ENCODE measurements around the gene FANCE. TPM values are rescaled to one million over a fixed set of nuclear protein-coding genes. Genes with fewer than 3 reads are reported as not detected.

FANCE gene
- total RNA-seq, 2 experiments from 2014 or later: 22.2 to 23.1 TPM

DNA sequence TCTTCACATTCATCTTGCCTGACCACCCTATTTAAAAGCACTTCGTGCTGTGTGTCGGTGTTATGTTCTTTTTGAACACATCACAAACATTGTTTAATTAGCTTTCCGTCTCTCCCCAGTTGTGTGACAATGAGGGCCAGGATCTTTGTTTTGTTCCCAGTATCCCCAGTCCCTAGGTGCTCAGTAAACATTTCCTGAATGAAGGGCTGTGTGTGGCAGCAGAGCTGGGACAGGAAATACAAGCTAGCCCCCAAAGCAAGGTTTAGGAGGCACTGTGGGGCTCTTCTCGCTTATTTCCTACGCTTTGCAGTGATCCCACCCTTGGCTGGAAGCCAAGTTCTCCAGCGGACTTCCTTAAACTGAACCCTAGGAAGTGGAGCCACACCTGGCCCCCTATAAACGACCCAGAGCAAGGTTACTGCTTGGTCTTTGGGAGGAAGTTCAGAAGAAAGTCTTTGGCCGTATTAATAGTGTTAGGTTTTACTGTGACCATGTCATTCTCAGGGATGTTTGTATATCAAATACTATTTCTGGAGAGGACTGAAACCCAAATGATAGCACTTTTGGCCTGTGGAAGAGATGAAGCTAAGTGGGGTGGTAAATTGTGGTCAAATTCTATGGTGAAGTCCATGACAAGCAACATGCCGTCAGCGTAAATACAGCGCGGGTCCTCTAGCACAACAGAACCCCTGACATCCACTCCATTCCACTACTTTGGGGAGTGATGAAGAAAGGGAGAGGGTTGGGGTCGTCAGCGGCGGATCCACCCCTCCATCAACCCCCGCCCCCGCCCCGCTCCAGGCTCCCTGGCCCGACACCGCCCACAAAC lies 570 bp upstream of the FANCE start:
- ChIA-PET CTCF (interaction anchor here (0.8 to 7.2 kb wide), 11 partner anchors 14 to 155 kb away, joined by 3 to 104 read pairs (median 4); partner anchors contain the start of genes DEF6, PPARD and RPL10A), POLR2A (interaction anchor here (1.0 kb wide), 1 partner anchor 17 kb away, joined by 5 read pairs; the partner anchor contains the start of gene RPL10A)

DNA sequence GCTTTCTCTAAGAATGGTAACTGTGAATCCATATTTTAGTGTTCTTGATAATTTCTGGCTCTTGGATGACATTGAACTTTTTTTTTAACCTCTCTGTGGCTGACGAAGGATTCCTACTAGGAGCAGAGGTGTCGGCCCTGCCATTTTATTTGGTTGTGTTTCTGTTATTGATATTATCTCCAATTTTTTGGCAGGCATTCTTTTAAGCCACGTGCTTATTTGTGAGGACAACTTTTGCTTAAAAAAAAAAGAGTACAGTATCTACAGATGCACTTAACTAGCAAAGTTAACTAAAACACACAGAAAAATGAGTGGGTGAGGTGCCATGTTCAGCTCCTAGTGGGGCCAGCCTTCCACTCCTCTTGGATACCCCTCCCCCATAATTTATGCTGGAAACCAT lies 1.1 kb downstream of the FANCE start:
- ChIA-PET POLR2A (interaction anchor here (1.3 to 1.8 kb wide), 2 partner anchors 12 to 15 kb away, joined by 5 to 9 read pairs; no protein-coding TSS in a partner anchor), CTCF (interaction anchor here (0.8 to 7.2 kb wide), 4 partner anchors 15 to 155 kb away, joined by 3 to 104 read pairs (median 8); partner anchors contain the start of genes DEF6, PPARD and RPL10A)

DNA sequence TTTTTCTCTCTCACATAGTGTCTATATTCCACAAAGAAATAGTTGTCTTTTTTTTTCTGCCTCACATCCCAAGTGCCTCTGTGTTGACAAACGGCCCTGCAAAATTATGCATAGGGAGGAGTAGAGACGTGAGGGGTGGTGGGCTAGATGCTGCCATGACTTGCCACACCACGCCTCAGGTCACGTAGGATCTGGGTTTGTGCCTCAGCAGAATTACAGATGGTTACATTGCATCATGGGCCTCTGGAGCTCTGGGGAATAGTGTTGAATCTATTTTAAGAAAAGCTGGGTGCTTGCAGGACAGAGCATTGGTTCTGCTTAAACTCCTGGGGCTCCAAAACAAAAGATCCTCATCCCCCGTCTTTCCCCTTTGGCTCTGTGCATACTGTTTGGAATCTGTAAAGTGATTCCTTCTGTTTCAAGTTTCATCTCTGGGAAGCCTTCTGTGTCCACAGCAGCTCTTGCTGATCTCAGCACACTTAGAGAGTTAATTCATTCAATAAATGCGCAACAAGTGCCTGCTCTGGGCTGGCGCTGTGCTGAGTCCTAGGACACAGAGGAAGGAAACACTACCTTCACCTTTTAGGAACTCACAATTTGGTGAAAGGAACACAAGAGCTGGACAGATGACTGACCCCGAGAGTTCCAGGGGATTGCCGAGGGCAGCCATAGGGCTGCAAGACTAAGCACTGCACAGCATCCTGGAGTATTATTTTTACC lies 2.4 kb downstream of the FANCE start:
- POLR2A ChIA-PET: interaction anchor here (1.3 to 1.8 kb wide), 2 partner anchors 11 to 13 kb away, joined by 5 to 9 read pairs; no protein-coding TSS in a partner anchor
- CTCF ChIA-PET: interaction anchor here (1.0 to 2.5 kb wide), 2 partner anchors 13 to 86 kb away, joined by 3 to 8 read pairs; partner anchors contain the start of gene RPL10A

DNA sequence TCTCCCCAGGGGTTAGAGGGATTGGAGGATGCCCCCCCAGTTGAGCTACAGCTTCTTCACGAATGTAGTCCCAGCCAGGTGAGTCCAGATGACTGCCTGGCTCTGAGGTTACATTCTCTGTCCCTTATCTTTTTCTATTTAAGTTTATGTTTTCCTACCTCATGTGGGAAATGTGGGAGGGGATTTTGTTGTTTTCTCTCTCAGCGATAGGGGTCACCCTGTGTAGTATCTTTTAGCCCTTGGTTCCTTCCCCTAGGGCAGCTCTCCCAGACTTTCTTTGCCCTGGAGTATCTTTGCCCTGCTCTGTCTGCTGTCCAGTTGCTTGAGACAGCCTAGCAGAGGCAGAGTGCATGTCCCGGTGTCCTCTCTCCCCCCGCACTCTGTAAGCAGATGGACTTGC lies 5.8 kb downstream of the FANCE start:
- CTCF ChIA-PET: interaction anchor here (0.6 to 0.9 kb wide), 2 partner anchors 136 to 1294 kb away, joined by 5 read pairs; no protein-coding TSS in a partner anchor
- POLR2A ChIA-PET: no interaction called here

DNA sequence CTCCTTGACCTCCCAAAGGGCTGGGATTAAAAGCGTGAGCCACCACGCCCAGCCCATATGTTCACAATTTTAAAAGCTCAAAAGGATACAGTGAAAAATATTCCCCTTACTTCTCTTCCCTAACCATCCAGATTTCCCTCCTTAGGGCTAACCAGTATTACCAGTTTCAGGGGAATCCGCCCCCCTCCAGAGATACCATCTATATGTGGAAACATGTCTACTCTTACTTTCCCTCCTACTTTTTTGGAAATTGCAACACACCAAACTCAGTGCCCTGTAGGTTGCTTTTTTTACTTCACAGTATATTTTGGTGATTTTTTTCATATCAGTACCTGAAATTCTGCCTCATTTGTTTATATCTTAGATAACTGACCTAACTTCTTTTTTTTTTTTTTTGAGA lies 9.1 kb downstream of the FANCE start:
- ChIA-PET CTCF (no interaction called here), POLR2A (interaction anchor here (0.7 kb wide), 1 partner anchor 46 kb away, joined by 3 read pairs; no protein-coding TSS in a partner anchor)

DNA sequence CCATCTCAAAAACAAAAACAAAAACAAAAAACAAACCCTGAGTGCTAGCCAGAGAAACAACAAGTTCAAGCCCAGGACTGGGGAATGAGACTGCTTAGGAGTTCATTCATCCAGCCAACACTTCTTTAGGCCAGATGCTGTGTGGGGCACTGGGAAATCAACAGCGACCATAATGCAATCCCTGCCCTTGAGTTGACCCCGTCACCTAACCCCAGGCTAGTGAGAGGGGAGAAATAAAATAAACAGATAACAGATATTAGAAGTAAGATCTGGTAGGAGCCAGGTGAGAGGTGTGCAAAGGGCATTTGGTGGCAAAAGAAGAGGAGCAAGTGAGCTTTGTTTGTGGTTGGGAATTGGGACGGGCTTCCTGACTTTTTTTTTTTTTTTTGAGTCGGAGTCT lies 11.2 kb downstream of the FANCE start:
- POLR2A ChIA-PET: interaction anchor here (0.6 kb wide), 1 partner anchor 194 kb away, joined by 3 read pairs; no protein-coding TSS in a partner anchor
- CTCF ChIA-PET: interaction anchor here (1.4 kb wide), 1 partner anchor 14 kb away, joined by 6 read pairs; no protein-coding TSS in a partner anchor

DNA sequence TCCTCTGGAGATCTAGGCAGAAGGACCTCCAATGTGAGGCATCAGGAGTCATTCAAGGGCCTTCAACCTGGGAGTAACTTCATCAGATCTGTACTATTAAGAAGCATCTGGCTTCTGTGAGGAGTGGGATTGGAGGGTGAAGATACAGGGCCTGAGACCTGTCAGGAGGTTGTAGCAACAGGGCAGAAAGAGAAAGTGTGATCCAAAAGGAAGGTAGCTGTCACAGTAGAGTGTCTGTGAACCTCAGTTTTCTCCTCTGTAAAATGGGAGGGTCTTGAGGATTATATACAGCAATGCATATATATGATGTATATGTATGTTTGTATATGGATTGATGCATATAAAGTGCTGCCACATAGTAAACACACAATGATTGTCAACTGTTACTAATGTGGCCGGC lies 13.5 kb downstream of the FANCE start:
- POLR2A ChIA-PET: interaction anchor here (1.5 kb wide), 1 partner anchor 12 kb away, joined by 5 read pairs; no protein-coding TSS in a partner anchor
- CTCF ChIA-PET: interaction anchor here (1.1 to 1.3 kb wide), 3 partner anchors 15 to 123 kb away, joined by 3 to 5 read pairs (median 4); partner anchors contain the start of gene PPARD

DNA sequence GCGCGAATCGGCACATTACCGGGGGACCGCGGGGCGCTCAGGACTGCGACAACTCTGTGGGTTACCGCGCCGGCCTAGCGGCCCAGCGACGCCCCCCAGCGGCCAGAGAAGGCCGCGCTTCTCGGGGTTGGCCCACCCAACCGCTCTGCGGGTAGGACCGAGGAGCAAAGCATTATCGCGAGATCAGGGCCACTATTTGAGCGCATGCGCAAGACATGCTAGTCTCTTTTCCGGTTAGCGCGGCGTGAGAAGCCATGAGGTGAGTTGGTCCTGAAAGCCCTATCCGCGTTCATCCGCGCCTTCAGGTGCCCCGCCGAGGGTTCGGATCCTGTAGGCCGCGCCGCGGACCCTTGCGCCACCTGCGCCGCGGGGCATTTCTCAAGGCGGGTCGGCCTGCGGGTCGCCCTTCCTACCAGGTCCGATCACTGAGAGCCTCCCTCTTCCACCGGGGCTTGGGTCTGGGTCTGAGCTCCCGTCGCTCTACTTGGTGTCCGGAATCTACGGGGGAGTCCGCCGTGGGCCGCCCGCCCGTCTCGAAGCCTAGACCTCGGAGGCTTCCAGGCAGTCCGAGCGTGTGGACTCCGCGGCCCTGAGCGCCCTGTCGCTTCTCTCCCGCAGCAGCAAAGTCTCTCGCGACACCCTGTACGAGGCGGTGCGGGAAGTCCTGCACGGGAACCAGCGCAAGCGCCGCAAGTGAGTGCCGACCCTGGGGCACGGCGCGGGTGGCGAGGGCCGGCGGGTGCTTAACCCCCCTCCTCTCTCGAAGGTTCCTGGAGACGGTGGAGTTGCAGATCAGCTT lies 16.2 kb downstream of the FANCE start, which contains the start of gene RPL10A:
RPL10A (plus strand) TSS at position 221 of the 799 bp plus-strand sequence; CDS start at position 255, 34 bp downstream.
- CTCF ChIA-PET: interaction anchor here (0.6 to 2.2 kb wide), 16 partner anchors 9 to 200 kb away, joined by 3 to 16 read pairs (median 4); partner anchors contain the start of genes DEF6, FANCE and PPARD
- POLR2A ChIA-PET: interaction anchor here (0.7 to 1.6 kb wide), 6 partner anchors 14 to 209 kb away, joined by 3 to 9 read pairs (median 5); partner anchors contain the start of genes FANCE, PPARD and ZNF76

DNA sequence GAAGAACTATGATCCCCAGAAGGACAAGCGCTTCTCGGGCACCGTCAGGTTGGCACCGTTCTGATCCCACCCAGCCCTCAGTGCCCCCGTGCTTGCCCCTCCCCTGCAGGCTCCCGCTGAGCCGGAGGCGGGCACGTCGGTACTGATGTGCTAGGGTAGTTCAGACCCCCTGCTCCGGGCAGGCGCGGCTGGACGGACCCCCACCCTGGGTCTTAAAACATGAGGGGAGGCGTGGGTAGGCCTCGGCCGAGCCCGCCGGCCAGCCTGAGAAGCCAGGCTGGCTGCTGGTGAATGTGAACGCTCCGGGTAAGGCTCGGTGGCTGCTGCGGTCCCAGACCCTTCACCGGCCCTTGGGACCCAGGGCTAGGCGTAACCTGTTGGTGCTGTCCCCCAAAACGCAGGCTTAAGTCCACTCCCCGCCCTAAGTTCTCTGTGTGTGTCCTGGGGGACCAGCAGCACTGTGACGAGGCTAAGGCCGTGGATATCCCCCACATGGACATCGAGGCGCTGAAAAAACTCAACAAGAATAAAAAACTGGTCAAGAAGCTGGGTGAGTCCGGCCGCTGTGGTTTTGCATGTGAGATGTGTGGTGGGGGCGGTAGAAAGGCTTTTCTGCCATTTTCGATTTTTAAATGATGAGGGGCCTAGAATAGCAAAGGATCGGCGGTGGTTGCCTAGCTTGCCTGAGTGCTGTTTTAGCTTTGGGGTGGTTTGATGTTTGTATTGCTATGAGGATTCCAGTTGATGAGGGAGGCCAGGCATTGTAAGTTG lies 17.0 kb downstream of the FANCE start:
- ChIA-PET POLR2A (interaction anchor here (0.7 to 1.6 kb wide), 5 partner anchors 17 to 210 kb away, joined by 3 to 6 read pairs (median 5); partner anchors contain the start of genes FANCE, PPARD and ZNF76), CTCF (interaction anchor here (0.6 to 2.2 kb wide), 10 partner anchors 12 to 200 kb away, joined by 3 to 16 read pairs (median 7); partner anchors contain the start of genes DEF6 and PPARD)

DNA sequence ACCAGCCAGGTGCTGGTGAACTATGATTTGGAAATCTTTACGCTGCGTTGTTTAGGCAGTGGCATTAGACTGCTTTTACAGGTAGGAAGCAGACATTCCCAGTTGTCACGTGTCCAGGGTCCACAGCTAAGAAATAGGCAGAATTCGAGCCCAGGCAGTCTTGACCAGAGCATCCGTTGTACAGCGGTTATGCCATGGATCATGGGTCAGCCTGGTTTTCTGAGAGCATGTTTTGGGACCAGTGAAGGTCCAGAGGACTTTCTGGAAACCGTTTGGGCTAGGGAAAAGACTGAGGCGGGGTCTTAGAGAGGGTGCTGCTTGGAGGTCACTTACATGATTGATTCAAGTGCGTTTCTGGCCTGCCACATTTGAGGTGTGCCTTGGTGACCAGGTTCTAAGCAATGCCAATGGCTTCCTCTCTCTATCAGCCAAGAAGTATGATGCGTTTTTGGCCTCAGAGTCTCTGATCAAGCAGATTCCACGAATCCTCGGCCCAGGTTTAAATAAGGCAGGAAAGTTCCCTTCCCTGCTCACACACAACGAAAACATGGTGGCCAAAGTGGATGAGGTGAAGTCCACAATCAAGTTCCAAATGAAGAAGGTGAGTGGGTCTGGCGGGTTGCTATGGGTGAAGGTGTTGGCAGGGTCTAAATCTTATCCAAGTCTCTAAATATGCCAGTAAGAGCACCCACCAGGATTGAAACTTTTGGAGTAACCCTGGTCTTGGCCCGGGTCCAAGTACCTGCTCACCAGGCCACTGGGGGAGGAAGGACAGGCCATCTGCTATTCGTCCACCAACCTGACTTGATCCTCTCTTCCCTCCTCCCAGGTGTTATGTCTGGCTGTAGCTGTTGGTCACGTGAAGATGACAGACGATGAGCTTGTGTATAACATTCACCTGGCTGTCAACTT lies 17.9 kb downstream of the FANCE start:
- POLR2A ChIA-PET: interaction anchor here (0.7 kb wide), 1 partner anchor 62 kb away, joined by 4 read pairs; no protein-coding TSS in a partner anchor
- CTCF ChIA-PET: interaction anchor here (0.9 kb wide), 1 partner anchor 173 kb away, joined by 5 read pairs; the partner anchor contains the start of gene DEF6

DNA sequence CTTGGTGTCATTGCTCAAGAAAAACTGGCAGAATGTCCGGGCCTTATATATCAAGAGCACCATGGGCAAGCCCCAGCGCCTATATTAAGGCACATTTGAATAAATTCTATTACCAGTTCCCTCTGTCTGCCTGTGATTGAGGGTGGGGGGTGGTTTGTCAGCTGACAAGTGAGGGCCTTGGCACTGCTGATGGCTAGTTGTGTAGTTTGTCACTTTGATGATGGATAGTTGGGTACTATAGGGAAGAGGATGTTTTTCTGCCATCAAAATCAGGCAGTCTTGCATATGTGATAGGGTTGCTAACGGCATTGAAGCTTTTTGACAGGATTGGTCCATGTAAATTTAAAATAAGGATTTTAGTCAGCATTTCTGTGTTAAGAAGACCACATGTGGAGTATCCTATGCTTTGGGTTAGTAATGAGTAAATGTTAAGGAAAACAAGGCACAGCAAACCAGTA lies 18.6 kb downstream of the FANCE start:
- ChIA-PET POLR2A (interaction anchor here (0.7 to 1.7 kb wide), 4 partner anchors 9 to 222 kb away, joined by 3 to 5 read pairs (median 4); no protein-coding TSS in a partner anchor), CTCF (interaction anchor here (0.9 kb wide), 1 partner anchor 212 kb away, joined by 3 read pairs; no protein-coding TSS in a partner anchor)

DNA sequence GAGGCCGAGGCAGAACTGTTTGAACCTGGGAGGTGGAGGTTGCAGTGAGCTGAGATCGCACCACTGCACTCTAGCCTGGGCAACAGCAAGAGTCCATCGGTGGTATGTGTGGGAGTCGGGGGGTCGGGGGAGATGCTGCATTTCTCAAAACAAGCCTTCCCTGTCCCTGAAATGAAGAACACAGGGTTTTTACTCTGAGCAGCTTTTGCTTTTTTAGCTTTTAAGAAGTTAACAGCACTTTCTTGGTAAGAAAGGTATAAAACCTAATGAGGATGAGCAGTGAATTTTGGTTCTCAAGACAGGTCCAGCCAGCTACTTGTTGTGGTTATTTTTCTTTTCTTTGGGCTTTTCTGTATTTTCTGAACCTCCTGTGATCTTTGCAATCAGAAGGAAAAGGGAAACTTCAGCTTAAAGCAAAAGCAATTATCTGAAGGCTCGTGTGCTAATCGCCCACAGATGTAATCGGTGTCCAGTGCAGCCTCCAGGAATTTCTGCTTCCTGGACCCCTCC lies 19.8 kb downstream of the FANCE start:
- CTCF ChIA-PET: no interaction called here
- POLR2A ChIA-PET: interaction anchor here (0.6 to 1.7 kb wide), 2 partner anchors 8 to 245 kb away, joined by 3 to 5 read pairs; no protein-coding TSS in a partner anchor

DNA sequence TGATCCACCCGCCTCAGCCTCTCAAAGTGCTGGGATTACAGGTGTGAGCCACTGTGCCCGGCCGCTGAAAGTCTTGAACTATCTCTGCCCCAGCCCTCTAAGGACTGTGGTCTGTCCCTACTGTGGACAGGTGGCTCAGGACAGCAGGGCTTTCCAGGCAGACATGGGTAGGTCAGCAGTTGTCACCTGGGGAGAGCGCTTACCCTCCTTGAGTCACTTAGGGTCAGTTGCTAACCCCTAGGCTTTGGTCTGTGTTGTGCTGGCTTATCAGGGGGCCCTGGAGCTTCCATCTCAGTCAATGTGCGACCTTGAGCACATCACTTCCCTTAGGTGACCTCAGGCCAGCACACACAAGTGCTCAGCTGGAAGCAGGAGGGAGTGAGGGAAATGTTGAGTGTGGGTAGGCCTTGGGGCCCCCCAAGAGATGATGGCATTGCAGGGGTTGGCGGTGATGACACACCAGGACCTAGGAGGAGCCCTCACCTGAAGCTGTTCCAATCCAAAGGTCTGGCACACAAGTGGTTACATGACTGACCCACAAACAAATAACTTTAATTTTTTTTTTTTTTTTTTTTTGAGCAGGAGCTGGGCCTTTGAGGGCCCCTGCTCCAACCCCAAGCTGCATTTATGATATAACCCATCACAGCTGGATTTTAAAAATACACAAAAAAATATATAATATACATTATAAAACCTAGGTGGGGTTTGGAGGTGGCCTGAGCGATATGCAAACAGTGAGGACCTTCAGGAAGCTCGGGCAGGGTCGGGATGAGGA lies 21.1 kb downstream of the FANCE start:
- CTCF ChIA-PET: interaction anchor here (0.5 to 0.6 kb wide), 2 partner anchors 127 to 1555 kb away, joined by 3 to 4 read pairs; no protein-coding TSS in a partner anchor
- POLR2A ChIA-PET: interaction anchor here (0.6 to 1.0 kb wide), 7 partner anchors 7 to 180 kb away, joined by 3 to 7 read pairs (median 3); no protein-coding TSS in a partner anchor

DNA sequence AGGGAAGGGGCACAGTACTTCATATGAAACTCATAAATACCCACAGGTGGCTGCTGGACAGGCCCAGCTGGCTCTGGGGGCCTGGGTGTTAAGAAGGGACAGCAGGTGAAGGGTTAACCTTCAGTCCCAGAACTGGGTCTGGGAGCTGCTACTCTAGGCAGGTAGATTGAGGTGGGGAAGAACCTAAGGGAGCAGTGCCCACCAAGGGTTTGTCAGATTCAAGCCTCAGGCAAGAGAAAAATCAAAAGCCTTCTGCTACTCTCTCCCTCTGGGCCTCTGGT lies 21.7 kb downstream of the FANCE start:
- CTCF ChIA-PET: interaction anchor here (0.5 to 0.6 kb wide), 2 partner anchors 128 to 1554 kb away, joined by 3 to 4 read pairs; no protein-coding TSS in a partner anchor
- POLR2A ChIA-PET: interaction anchor here (0.6 to 1.4 kb wide), 7 partner anchors 17 to 181 kb away, joined by 3 to 7 read pairs (median 3); no protein-coding TSS in a partner anchor
